Uterus (tissue), 2 donors: Measurements from ENCODE around the gene KCNMA1.

Experiments used
- POLR2A ChIP-seq, 2 donors: fragments of 450-650 bp; IDR thresholded peaks; one replicate each; pipeline ENCODE4 v1.6.1; 2016; ENCODE audit warnings: antibody characterized with exemption in 2 of 2, mild to moderate bottlenecking in 1 of 2, moderate library complexity in 1 of 2
- TF ChIP-seq, protein P1 (sequence below), 4 experiments: fragments of 200-600 bp in 2 of 4; fragments of 450-650 bp in 2 of 4; sonication (generic) in 2 of 4; IDR thresholded peaks; one replicate each; pipeline ENCODE4 v1.5.1; 2016 to 2019; ENCODE audit warnings: antibody characterized with exemption in 4 of 4, mild to moderate bottlenecking in 2 of 4, moderate library complexity in 1 of 4

DNA sequence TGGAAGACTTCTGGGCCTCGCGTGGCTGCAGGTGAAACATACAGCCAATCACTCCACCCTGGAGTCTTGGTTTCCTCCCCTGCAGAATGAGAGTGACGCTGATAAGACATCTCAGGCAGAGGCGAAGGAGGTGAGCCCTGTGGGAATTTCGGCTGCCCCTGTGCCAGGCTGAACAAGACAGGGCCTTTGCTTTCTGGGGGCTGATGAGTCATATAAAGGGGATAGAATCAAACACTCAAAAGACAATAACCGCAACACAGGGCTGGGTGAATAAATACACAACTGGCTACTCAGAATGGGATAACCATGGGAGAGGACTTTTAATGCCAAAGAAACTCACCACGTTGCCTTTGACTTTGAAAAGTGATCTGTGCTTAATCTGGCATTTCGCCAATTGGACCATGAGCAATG is 143.8 kb downstream of the KCNMA1 start:
- TF ChIP-seq, protein P1, sequence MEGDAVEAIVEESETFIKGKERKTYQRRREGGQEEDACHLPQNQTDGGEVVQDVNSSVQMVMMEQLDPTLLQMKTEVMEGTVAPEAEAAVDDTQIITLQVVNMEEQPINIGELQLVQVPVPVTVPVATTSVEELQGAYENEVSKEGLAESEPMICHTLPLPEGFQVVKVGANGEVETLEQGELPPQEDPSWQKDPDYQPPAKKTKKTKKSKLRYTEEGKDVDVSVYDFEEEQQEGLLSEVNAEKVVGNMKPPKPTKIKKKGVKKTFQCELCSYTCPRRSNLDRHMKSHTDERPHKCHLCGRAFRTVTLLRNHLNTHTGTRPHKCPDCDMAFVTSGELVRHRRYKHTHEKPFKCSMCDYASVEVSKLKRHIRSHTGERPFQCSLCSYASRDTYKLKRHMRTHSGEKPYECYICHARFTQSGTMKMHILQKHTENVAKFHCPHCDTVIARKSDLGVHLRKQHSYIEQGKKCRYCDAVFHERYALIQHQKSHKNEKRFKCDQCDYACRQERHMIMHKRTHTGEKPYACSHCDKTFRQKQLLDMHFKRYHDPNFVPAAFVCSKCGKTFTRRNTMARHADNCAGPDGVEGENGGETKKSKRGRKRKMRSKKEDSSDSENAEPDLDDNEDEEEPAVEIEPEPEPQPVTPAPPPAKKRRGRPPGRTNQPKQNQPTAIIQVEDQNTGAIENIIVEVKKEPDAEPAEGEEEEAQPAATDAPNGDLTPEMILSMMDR (IDR thresholded peaks at IDR 0.05) = no peak
- TF ChIP-seq POLR2A (IDR thresholded peaks at IDR 0.05) = no peak
